ENCODE results near the gene STIP1. TPM values are rescaled to one million over a fixed set of nuclear protein-coding genes. Genes with fewer than 3 reads are reported as not detected.

STIP1 gene
- total RNA-seq, 1 donor from 2014 or later: 252 TPM

- Mint-ChIP-seq H3K27ac (no peak overlapping the region), H3K27me3 (ENCODE audit: insufficient read depth, low read depth) (peaks cover 15% of the 10 kb centered on the region), H3K4me1 (peaks cover 45% of the 10 kb centered on the region), H3K4me3 (peak overlapping the region; percentile 89), H3K9me3 (no peaks in the 10 kb centered on the region), H3K36me3 (peaks cover 4% of the 10 kb centered on the region)
- H3F3A ChIP-seq (ENCODE audit: low read depth): peaks cover 49% of the 10 kb centered on the region
- peaks cover 33% of the 10 kb centered on the region for H4K20me1 ChIP-seq (ENCODE audit: low read depth)
- no peak for TF ChIP-seq EZH2phosphoT487 (IDR thresholded peaks at IDR 0.05)
- TF ChIP-seq EZH2 (IDR thresholded peaks at IDR 0.05): no peak
- TF ChIP-seq CTCF (IDR thresholded peaks at IDR 0.05): no peak
- H3K27me3 ChIP-seq: peaks cover 6% of the 10 kb centered on the region
- H3K27ac ChIP-seq: no peak overlapping the region
- H3K9ac ChIP-seq: no peak overlapping the region
- no peaks in the 10 kb centered on the region for H3K9me3 ChIP-seq (ENCODE audit: low read depth)
- no peak overlapping the region for H2AFZ ChIP-seq (replicated peaks)
- peaks cover 25% of the 10 kb centered on the region for H3K79me2 ChIP-seq (ENCODE audit: low read depth)
- no peaks in the 10 kb centered on the region for H3K36me3 ChIP-seq
- peak overlapping the region; percentile 80 for H3K4me3 ChIP-seq
- no peak for DNase-seq (ENCODE audit: low spot score)
- peak overlapping the region; percentile 92 for H3K4me2 ChIP-seq
- peaks cover 41% of the 10 kb centered on the region for H3K4me1 ChIP-seq
Measured at GRCh38 chr11:64249563-64250414, 63.8 kb downstream of the STIP1 start.

GRCh38 chr11:64250415-64251015 is 64.5 kb downstream of the STIP1 start:
- Histone ChIP-seq H3F3A (ENCODE audit: low read depth) (peaks cover 49% of the 10 kb centered on the region), H3K27me3 (peaks cover 6% of the 10 kb centered on the region), H4K20me1 (ENCODE audit: low read depth) (peaks cover 27% of the 10 kb centered on the region), H3K36me3 (no peaks in the 10 kb centered on the region), H3K4me1 (peaks cover 39% of the 10 kb centered on the region), H3K4me2 (peak overlapping the region; percentile 92), H3K4me3 (peak overlapping the region; percentile 80), H3K79me2 (ENCODE audit: low read depth) (peaks cover 20% of the 10 kb centered on the region), H3K9ac (no peak overlapping the region), H3K9me3 (ENCODE audit: low read depth) (no peaks in the 10 kb centered on the region), H3K27ac (no peak overlapping the region), H2AFZ (replicated peaks) (peak overlapping the region; percentile 81)
- no peak for TF ChIP-seq CTCF (IDR thresholded peaks at IDR 0.05)
- no peak for TF ChIP-seq EZH2 (IDR thresholded peaks at IDR 0.05)
- Mint-ChIP-seq H3K9me3 (no peaks in the 10 kb centered on the region), H3K27ac (peak overlapping the region; percentile 76), H3K36me3 (peaks cover 4% of the 10 kb centered on the region), H3K4me3 (peak overlapping the region; percentile 89), H3K4me1 (peaks cover 45% of the 10 kb centered on the region), H3K27me3 (ENCODE audit: insufficient read depth, low read depth) (peaks cover 15% of the 10 kb centered on the region)
- peak; percentile 64 for DNase-seq (ENCODE audit: low spot score)

- H3K27ac Mint-ChIP-seq: peak within 1 kb of the TSS; percentile 76
- Histone ChIP-seq H3K4me1 (peaks cover 38% of the 10 kb centered on the region), H2AFZ (replicated peaks) (peak within 1 kb of the TSS; percentile 87), H3K4me2 (peak within 1 kb of the TSS; percentile 92), H4K20me1 (ENCODE audit: low read depth) (peaks cover 25% of the 10 kb centered on the region), H3K27ac (no peak within 1 kb of the TSS), H3K36me3 (no peaks in the 10 kb centered on the region), H3K9me3 (ENCODE audit: low read depth) (no peaks in the 10 kb centered on the region), H3K27me3 (peaks cover 6% of the 10 kb centered on the region), H3K4me3 (peak within 1 kb of the TSS; percentile 80), H3K79me2 (ENCODE audit: low read depth) (peaks cover 14% of the 10 kb centered on the region), H3F3A (ENCODE audit: low read depth) (peaks cover 49% of the 10 kb centered on the region), H3K9ac (peak within 1 kb of the TSS; percentile 36)
- DNase-seq (ENCODE audit: low spot score): peak; percentile 83
- H3K4me1 Mint-ChIP-seq: peaks cover 45% of the 10 kb centered on the region
- H3K9me3 Mint-ChIP-seq: no peaks in the 10 kb centered on the region
- H3K36me3 Mint-ChIP-seq: peaks cover 4% of the 10 kb centered on the region
- TF ChIP-seq CTCF (IDR thresholded peaks at IDR 0.05) (peak; percentile 67), EZH2 (IDR thresholded peaks at IDR 0.05) (no peak)
- H3K27me3 Mint-ChIP-seq (ENCODE audit: insufficient read depth, low read depth): peaks cover 17% of the 10 kb centered on the region
- peak within 1 kb of the TSS; percentile 95 for H3K4me3 Mint-ChIP-seq
Measured at GRCh38 chr11:64251016-64251752, 65.2 kb downstream of the STIP1 start, which contains the start of gene PLCB3. TSS of gene PLCB3 (plus strand) at chr11:64251530. CDS start at chr11:64251650, 120 bp downstream.
